HFF-Myc (cell line): Measurements from ENCODE around the gene CDPF1.

Experiments
- DNase-seq: peaks from one replicate; pipeline ENCODE4 v3.0.0-alpha.2; 2011; ENCODE audit warnings: low read depth; ENCODE audit errors: extremely low read depth
- H3K4me3 ChIP-seq: replicated peaks from 2 replicates; pipeline ENCODE4 v1.5.1; 2011; ENCODE audit warnings: low read depth, mild to moderate bottlenecking, control low read depth, low read length
- CTCF ChIP-seq: IDR thresholded peaks from 2 replicates; pipeline ENCODE4 v1.5.1; 2012; ENCODE audit warnings: mild to moderate bottlenecking, low read depth, low read length, control low read depth; ENCODE audit errors: missing control alignments

Gene CDPF1

GRCh38 chr22:46196278-46196677 lies 53.8 kb downstream of the CDPF1 start:
- no peak overlapping the region for H3K4me3 ChIP-seq
- DNase-seq = no peak
- no peak for TF ChIP-seq CTCF

GRCh38 chr22:46195487-46196165 lies 54.5 kb downstream of the CDPF1 start:
- no peak overlapping the region for H3K4me3 ChIP-seq
- DNase-seq = no peak
- TF ChIP-seq CTCF = no peak
